HG02642 (cell line): ENCODE results near the gene TMEM185A.
A peak's percentile ranks its signal among the peaks of the same experiment; 100 is the strongest.
"Not testable (repeated sequence)": the region's sequence is repeated elsewhere in the genome, so short reads cannot be mapped to it uniquely, and the experiment has no call there.

Experiments
- ATAC-seq: cut with Tn5 transposase; IDR thresholded peaks from one replicate; pipeline ENCODE4 v1.9.1; 2021; ENCODE audit warnings: mild to moderate bottlenecking; ENCODE audit not compliant: unreplicated experiment, poor library complexity

Gene TMEM185A

DNA sequence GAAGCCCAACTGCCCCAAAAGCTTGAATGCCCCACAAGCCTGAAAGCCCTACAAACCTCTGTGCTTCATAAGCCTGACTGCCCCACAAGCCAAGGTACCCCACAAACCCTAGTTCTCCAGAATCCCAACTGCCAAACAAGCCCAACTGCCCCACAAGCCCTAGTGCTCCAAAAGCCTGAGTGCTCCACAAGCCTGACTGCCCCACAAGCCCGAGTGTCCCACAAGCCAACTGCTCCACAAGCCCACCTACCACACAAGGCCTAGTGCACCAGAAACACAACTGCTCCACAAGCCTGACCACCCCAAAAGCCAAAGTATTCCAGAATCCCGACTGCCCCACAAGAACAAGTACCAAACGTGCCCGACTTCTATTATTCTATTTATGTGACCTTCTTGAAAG lies 68.2 kb downstream of the TMEM185A start:
- ATAC-seq: no peak

- not testable (repeated sequence) for ATAC-seq
Observed at GRCh38 chrX:149555251-149555650, 76.3 kb downstream of the TMEM185A start.

DNA sequence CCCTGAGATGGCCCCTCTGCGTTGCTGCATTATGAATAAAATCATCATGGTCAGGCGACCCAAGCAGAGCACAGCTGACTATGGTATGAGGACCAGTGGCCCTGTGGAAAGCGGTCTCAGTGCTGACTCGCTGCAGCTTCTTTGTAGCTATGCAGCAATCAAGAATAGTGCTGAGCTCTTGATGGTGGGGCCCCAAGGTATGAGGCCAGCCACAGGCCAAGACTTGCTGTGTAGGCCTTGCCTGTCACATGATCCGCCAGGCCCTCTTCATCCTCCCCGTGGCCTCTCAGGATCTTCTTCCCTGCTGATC lies 79.7 kb downstream of the TMEM185A start:
- not testable (repeated sequence) for ATAC-seq

DNA sequence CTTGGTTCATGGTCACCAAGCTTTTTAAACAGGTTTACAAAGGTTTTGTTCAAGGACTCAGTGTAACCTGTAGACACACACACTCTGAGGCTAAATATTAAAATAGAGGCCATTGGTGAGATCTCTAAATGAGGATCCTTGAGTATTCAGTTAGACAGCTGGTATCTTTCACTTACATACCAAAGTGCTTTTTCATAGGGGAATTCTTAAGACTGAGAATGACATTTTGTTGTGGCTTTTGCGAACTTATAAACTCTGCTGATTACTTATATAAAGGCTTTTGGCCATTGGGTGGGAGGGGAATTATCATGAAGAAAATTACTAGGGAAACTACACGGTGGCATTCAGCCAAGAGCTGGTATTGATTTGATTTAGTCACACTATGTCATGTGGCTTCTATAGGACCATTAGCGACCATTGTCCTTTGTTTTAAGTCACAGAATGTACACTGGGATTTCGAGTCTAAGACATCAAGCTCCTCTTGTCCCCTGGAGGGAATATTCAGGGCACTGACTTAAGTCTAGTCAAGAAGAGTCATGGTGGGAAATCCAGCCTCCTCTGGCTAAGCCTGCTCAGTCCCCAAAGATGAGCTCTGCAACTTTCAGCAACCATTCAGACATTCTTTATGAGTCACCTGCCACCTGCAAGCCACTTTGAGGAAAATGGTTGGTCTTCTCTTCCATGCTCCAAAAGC lies 80.2 kb downstream of the TMEM185A start:
- ATAC-seq: peak; percentile 58

- not testable (repeated sequence) for ATAC-seq
Observed at GRCh38 chrX:149550454-149550853, 81.1 kb downstream of the TMEM185A start.

DNA sequence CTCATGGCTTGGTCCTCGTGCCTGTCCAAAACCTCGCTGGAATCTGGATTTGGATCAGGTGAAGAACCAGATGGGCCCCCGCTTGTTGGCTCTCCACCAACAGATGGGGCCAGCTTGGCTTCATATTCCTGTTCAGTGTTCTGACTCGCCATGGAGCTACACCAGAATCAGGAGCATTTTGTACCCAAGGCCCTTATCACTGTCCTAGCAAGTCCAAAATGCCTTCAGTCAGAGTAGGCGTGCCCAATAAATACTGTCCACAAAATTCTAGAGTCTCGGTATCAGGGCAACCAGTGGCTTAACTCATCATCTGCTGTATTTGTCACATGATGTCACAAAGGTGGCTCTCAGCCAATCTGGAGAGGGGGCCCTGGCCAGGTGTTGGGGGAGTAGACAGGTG lies 81.9 kb downstream of the TMEM185A start, which contains the start of gene HSFX3:
Gene HSFX3, minus strand, starts transcription at position 224 of the 400 bp plus-strand sequence. Its CDS starts 72 bp downstream, at position 152.
- ATAC-seq: not testable (repeated sequence)

DNA sequence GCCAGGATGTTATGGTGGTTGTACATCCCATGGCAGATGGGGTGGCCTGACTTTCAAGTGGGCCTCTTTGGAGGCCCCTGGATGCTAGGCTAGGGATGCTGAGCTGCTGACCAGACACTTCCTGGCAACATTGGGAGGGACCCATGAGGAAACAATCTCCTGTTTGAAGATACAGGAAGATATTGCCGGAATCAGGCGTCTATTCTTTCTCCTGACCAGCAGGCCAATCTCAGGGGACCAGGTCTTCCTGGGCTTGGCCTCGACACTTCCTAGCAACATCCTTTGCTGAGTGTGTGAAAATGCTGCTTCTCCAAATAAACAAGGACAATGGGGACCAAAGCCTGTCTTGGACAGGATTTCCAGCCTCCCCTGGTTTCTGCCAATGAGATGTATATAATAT lies 83.8 kb downstream of the TMEM185A start:
- ATAC-seq: not testable (repeated sequence)

- not testable (repeated sequence) for ATAC-seq
Observed at GRCh38 chrX:149546962-149547361, 84.6 kb downstream of the TMEM185A start.
